Inflammatory macrophage treated with lipopolysaccharide for 1 hour (primary cell): ENCODE data around the gene GP5.

Experiments used
- DNase-seq, 2 donors: peaks; one replicate each; pipeline ENCODE4 v3.0.0-alpha.2; 2020 to 2022

The GP5 gene

GRCh38 chr3:194399166-194399565 is at the start of gene GP5:
Gene GP5, minus strand, starts transcription at chr3:194399266. Its CDS starts 984 bp downstream, at chr3:194398282.
- DNase-seq: no peak

GRCh38 chr3:194447657-194448056 is 48.6 kb upstream of the GP5 start:
- DNase-seq: no peak

- no peak for DNase-seq
Measured at GRCh38 chr3:194447161-194447560, 48.1 kb upstream of the GP5 start.

GRCh38 chr3:194446754-194447153 is 47.7 kb upstream of the GP5 start:
- DNase-seq: no peak

GRCh38 chr3:194446172-194446571 is 47.1 kb upstream of the GP5 start:
- no peak for DNase-seq

GRCh38 chr3:194443901-194444300 is 44.8 kb upstream of the GP5 start:
- no peak for DNase-seq

GRCh38 chr3:194440756-194441155 is 41.7 kb upstream of the GP5 start:
- DNase-seq: no peak

GRCh38 chr3:194439881-194440550 is 41.0 kb upstream of the GP5 start:
- DNase-seq: no peak

GRCh38 chr3:194434503-194434902 is 35.4 kb upstream of the GP5 start:
- no peak for DNase-seq

- DNase-seq: no peak
Measured at GRCh38 chr3:194431554-194431953, 32.5 kb upstream of the GP5 start.

- DNase-seq: no peak
Measured at GRCh38 chr3:194425399-194425798, 26.3 kb upstream of the GP5 start.

GRCh38 chr3:194424953-194425352 is 25.9 kb upstream of the GP5 start:
- no peak for DNase-seq

GRCh38 chr3:194424373-194424772 is 25.3 kb upstream of the GP5 start:
- no peak for DNase-seq

GRCh38 chr3:194423317-194423716 is 24.3 kb upstream of the GP5 start:
- DNase-seq: no peak

- no peak for DNase-seq
Measured at GRCh38 chr3:194422188-194422587, 23.1 kb upstream of the GP5 start.

GRCh38 chr3:194418671-194419070 is 19.6 kb upstream of the GP5 start:
- no peak for DNase-seq

GRCh38 chr3:194407423-194407822 is 8.4 kb upstream of the GP5 start:
- no peak for DNase-seq

- DNase-seq: no peak
Measured at GRCh38 chr3:194405766-194406165, 6.7 kb upstream of the GP5 start.

- DNase-seq: peak; percentile 31 to 75
Measured at GRCh38 chr3:194404365-194405140, 5.5 kb upstream of the GP5 start.

- DNase-seq: no peak
Measured at GRCh38 chr3:194401868-194402329, 2.8 kb upstream of the GP5 start.

- DNase-seq: no peak
Measured at GRCh38 chr3:194401346-194401745, 2.3 kb upstream of the GP5 start.

GRCh38 chr3:194399874-194400411 is 877 bp upstream of the GP5 start:
- DNase-seq: no peak

GRCh38 chr3:194397757-194398312 is 1.2 kb downstream of the GP5 start:
- no peak for DNase-seq
